Stimulated activated CD4-positive, alpha-beta T cell treated with anti-CD3 and anti-CD28 coated beads, Interleukin-1b, Interleukin-23, amount 100 ng/mL, for 24 hours (primary cell): ENCODE results near the gene CAD.

Experiments used
- DNase-seq, 4 experiments: peaks; one replicate each; pipeline ENCODE4 v3.0.0-alpha.2; 2020; ENCODE audit warnings: low read depth in 4 of 4, low spot score in 1 of 4

CAD gene

GRCh38 chr2:27278010-27278409 is 60.8 kb downstream of the CAD start:
- DNase-seq: no peak

DNA sequence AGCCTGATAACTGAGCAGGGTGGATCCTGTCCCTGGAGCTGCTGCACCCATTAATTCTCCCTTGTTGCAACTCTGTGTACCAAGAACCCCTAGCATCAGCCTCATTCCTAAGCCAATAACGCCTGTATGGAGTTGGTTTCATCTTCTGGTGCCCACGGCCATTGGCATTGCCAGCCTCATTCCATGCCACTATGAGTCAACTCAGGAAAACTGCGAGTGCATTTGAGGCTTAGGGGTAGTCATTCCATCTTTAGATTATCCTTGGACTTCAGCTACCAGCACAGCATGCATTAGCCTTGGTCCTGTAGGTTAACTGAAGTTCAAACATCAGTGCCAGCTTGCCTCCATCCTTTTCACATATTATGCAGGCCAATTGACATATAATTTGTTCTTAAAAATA is 63.7 kb downstream of the CAD start:
- no peak for DNase-seq

DNA sequence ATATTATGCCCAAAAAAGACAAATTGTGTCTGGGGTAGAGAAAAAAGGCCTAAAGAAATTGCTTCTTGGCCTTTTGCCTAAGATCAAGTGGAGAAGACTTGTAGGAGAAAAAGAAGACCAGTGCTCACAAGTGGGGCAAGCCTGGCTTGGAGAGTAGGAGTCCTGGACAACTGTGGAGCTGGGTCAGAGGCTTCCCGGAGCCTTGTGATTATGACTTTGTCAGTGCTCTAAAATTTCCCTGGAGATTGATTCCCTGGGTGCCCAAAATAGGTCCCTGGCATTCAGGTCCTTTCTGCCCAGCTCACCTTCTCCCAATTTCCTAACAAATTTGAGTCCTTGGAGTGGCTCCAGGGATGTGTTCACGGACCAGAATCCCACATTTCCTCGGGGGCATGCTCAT is 64.3 kb downstream of the CAD start:
- no peak for DNase-seq

DNA sequence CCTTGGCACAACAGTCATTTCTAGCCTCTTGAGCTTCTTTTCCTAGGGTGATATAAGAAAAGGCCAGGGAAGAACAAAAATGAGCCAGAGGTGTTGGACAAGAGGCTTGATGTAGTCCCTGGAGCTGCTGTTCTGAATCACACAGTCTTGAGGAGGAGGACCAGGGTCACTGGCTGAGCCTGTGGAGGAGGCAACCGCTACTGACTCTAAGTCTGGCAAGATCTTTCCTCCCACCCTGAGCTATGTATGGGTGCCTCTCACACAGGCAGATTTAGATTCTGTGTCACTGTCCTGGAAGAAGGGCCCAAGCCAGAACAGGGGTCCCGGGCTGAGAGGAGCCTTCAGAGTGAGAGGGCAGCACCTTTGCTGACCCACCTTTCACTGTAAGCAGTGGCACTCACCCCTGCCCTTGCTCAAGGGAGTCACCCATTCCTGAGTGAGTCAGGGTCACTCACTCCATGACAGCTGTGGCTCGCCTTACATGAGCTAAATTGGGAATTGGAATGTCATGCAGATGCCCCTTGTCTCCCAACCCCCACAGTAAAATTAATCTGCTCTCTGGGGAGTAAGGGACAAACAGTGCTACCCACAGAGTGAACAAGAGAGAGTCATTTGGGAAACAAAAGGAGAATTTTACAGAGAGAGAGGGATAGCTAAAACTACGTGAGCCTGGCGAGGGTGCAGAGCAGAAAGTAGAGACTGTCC is 64.8 kb downstream of the CAD start, which contains the start of gene TRIM54:
TRIM54 (plus strand) TSS at position 575 of the 705 bp plus-strand sequence. CDS start 303 bp downstream, outside the sequence.
- DNase-seq: no peak

DNA sequence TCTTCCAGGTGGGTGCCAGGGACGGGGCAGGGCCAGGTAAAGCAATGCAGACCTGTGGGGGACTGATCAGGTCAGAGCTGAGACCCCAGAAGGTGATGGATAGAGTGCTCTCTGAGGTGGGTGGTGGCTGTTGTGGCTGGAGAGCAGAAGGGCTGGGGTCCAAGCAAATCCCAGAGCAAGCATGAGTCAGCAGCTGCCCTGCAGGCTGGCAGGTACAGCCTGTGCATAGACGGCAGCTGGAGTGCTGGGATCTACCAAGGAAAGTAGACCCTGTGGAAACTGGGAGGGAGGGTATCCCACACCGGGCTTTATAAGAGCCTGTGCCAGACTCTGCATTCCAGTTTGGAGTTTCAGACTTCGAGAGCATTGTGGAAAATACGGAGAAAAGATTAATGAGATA is 65.7 kb downstream of the CAD start:
- DNase-seq: no peak

GRCh38 chr2:27284996-27285395 is 67.8 kb downstream of the CAD start:
- DNase-seq: no peak

DNA sequence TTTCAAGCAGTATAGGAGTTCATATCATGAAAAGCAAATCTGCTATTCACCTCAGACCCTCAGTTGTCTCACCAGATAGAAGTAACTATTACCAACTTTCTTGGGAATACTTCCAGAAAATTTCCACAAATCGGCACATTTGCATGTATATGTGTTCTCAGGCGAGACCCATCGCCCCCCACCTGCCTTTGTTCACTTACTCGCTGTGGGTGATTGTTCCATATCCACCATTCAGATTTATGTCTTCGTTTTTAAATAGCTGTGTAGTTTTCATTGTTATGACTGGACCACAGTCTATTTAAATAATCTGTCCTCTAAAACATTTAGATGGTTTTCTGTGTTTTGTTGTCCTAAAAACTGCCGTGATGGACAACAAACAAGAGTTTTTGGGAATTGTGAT is 68.3 kb downstream of the CAD start:
- DNase-seq: no peak

- no peak for DNase-seq
Observed at GRCh38 chr2:27288610-27289009, 71.4 kb downstream of the CAD start.

DNA sequence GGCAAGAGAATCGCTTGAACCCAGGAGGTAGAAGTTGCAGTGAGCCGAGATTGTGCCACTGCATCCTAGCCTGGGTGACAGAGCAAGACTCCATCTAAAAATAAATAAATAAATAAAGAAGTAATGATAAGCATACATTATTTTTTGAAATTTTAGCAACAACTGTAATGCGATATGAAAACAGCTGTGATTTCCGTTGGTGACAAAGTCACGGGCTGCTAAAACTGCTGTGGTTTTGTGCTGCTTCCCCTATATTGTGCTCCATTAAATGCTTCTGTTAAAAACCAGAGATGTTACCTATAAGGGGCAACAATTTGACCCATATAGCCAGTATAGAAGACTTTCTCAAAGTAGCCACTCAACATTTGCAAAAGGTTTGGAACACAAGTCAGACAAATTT is 73.4 kb downstream of the CAD start:
- DNase-seq: no peak

DNA sequence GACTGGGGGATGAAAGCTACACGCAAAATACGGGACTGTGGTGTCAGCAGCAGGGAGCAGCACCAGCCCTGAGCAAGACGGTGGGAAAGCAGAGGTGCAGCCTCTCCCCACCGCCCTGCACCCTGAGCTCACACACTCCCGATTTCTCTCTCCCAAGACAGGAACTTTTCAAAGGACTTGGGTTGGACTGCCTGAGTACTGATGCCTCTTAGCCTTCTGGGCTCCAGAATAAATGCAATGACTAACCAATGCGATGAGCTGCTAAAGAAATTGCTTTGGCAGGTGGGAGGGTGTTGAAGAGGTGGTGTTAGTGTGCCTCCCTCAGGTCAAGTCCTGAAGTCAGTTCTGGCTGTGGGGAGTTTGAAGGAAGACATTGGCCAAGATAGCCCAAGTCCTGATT is 74.7 kb downstream of the CAD start:
- DNase-seq: no peak
